ENCODE measurements around the gene HDHD2.
"Not testable (repeated sequence)": the region's sequence is repeated elsewhere in the genome, so short reads cannot be mapped to it uniquely, and the experiment has no call there.

HDHD2 gene

DNA sequence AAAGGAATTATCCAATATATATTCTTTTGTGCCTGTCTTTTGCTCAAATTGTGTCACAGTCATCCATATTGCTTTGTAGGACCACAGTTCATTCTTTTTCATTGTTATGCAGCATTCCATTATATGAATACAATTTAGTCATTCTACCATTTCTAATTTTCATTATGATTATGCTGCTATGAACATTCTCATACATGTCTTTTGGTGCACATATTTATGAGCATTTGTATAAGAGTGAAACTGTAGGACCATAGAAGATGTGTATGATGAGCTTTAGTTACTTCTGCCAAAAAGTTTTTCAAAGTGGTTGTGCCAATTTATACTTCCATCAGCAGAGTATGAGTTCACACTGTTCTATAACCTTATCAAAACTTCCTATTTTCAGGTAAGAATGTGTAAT is 18.2 kb upstream of the HDHD2 start:
- TF ChIP-seq, protein P1, sequence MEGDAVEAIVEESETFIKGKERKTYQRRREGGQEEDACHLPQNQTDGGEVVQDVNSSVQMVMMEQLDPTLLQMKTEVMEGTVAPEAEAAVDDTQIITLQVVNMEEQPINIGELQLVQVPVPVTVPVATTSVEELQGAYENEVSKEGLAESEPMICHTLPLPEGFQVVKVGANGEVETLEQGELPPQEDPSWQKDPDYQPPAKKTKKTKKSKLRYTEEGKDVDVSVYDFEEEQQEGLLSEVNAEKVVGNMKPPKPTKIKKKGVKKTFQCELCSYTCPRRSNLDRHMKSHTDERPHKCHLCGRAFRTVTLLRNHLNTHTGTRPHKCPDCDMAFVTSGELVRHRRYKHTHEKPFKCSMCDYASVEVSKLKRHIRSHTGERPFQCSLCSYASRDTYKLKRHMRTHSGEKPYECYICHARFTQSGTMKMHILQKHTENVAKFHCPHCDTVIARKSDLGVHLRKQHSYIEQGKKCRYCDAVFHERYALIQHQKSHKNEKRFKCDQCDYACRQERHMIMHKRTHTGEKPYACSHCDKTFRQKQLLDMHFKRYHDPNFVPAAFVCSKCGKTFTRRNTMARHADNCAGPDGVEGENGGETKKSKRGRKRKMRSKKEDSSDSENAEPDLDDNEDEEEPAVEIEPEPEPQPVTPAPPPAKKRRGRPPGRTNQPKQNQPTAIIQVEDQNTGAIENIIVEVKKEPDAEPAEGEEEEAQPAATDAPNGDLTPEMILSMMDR (conservative IDR thresholded peaks at IDR 0.05; ENCODE audit: control insufficient read depth, insufficient read depth, low read depth, low read length) = no peak
- no peak overlapping the region for H3K4me3 ChIP-seq (ENCODE audit: control insufficient read depth, low read depth, low read length)
- no peak for DNase-seq (ENCODE audit: low read depth)

DNA sequence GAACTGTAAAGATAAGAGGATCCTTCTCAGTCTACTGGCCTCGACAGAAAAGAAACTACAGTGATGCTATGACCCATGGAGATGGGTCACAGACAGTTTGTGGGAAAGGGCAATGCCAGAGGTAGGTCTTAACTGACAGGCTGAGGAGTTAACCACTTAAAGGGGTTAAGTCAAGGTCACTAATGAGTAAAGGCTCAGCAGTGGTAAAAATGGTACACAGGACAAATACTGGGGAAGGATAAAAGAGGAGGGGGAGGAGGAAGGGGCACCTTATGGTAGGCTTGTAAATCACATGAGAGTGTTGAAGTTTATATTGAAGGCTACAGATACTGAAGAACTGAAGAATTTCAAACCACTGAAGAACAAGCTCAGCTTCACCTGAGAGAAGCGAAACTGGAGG is 16.0 kb upstream of the HDHD2 start:
- TF ChIP-seq, protein P1 (conservative IDR thresholded peaks at IDR 0.05; ENCODE audit: control insufficient read depth, insufficient read depth, low read depth, low read length) = no peak
- DNase-seq (ENCODE audit: low read depth) = no peak
- H3K4me3 ChIP-seq (ENCODE audit: control insufficient read depth, low read depth, low read length) = no peak overlapping the region

DNA sequence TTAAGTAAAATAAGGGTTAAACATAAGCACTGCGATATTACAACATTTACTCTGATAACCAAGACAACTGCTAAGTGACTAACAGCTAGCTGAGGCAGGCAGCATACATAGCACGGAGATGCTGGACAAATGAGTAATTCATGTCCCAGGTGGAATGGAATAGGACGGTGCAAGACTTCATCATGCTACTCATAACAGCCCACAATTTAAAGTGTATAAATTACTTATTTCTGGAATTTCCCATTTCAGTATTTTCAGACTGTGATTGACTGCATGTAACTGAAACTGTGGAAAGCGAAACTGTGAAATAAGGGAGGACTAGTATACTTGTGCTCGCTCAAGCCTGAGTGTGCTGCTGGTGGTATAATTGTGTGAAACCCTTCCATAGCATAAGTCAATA is 12.9 kb upstream of the HDHD2 start:
- TF ChIP-seq, protein P1 (conservative IDR thresholded peaks at IDR 0.05; ENCODE audit: control insufficient read depth, insufficient read depth, low read depth, low read length) = no peak
- no peak overlapping the region for H3K4me3 ChIP-seq (ENCODE audit: control insufficient read depth, low read depth, low read length)

DNA sequence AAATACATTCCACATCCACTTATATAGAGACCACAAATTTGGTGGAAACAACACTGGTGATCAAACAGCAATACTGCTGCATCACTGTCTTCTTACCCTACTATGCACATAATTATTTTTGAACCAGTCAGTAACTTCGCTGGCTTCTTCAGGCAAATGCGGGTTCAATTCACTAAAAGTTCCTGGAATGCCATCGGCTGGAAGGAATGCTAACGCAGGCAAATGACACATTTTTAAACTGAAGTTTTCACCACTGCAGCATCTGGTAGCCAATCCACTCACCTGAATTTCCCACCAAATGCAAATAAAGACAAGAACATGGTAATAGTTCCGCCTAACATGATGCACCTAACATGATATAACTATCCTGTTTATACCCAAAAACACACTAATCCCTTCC is 10.0 kb upstream of the HDHD2 start:
- TF ChIP-seq, protein P1 (conservative IDR thresholded peaks at IDR 0.05; ENCODE audit: control insufficient read depth, insufficient read depth, low read depth, low read length) = no peak
- no peak overlapping the region for H3K4me3 ChIP-seq (ENCODE audit: control insufficient read depth, low read depth, low read length)
- no peak for DNase-seq (ENCODE audit: low read depth)

More for the DNA sequence above, 12.9 kb upstream of the HDHD2 start:
- peak; percentile 85 for DNase-seq (ENCODE audit: low read depth)

DNA sequence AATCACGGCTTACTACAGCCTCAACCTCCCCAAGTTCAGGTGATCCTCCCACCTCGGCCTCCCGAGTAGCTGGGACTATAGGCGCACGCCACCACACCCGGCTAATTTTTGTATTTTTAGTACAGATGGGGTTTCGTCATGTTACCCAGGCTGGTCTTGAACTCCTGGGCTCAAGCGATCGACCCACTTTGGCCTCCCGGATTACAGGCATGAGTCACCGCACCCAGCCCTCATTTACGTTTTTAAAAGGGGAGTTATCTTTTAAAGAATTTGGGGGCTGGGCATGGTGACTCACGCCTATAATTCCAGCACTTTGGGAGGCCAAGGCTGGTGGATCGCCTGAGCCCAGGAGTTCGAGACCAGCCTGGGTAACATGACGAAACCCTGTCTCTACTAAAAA is 8.1 kb upstream of the HDHD2 start:
- not testable (repeated sequence) for H3K4me3 ChIP-seq (ENCODE audit: control insufficient read depth, low read depth, low read length)
- peak; percentile 53 for DNase-seq (ENCODE audit: low read depth)

DNA sequence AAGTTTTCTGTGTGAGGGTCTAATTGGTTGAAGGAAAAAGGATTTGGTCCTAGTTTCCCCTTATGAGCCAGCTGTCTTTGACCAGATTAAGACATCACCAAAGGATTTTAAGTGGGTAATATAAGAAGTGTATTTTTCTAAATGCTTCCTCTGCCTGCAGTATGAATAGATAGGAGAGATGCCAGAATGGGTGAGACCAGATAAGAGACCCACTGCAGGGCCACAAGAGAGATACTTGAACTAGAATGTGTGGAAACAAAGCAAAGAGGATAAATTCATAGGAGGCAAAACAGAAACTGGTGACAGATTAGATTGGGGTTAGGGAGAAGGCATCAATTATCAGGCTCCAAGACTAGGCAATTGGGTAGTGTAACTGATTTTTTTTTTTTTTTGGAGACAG is 1.1 kb upstream of the HDHD2 start:
- no peak for DNase-seq (ENCODE audit: low read depth)
- peak overlapping the region; percentile 85 for H3K4me3 ChIP-seq (ENCODE audit: control insufficient read depth, low read depth, low read length)
- TF ChIP-seq, protein P1 (conservative IDR thresholded peaks at IDR 0.05; ENCODE audit: control insufficient read depth, insufficient read depth, low read depth, low read length) = no peak

DNA sequence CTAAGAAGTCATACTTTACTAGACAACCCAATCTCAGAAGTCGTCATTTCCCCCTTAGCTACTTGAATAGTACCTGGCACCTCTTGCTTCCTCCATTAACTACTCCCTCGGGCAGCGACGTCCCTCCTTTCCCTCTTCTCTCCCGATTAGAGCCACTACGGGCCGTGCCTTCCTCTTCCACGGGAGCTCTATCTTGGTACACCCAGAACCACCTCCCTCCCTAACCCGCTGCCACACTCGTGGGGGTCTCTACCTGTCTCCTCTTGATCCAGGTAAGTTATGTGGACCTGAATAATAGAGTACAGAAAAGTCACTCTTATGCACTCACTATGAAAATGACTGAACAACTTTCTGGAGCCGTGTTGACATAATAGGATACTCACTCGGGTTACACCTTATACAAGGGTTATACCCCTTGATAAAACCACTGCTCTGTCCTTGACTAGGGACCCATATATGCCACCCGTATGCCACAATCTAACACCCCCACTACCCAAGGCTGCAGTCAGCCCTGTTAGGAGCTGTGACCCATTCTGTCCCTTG is 595 bp upstream of the HDHD2 start:
- TF ChIP-seq, protein P1 (conservative IDR thresholded peaks at IDR 0.05; ENCODE audit: control insufficient read depth, insufficient read depth, low read depth, low read length) = no peak
- DNase-seq (ENCODE audit: low read depth) = peak; percentile 5
- H3K4me3 ChIP-seq (ENCODE audit: control insufficient read depth, low read depth, low read length) = peak overlapping the region; percentile 85

All from fibroblast of mammary gland (primary cell).